ENCODE measurements around the gene DPYSL4. TPM values are rescaled to one million over a fixed set of nuclear protein-coding genes. Genes with fewer than 3 reads are reported as not detected.
"Not testable (repeated sequence)": the region's sequence is repeated elsewhere in the genome, so short reads cannot be mapped to it uniquely, and the experiment has no call there.

Gene DPYSL4
- total RNA-seq, 1 donor from 2014 or later = 33.8 TPM

- no peak for TF ChIP-seq CTCF (IDR thresholded peaks at IDR 0.05)
- no peaks in the 10 kb centered on the region for H3K4me1 Mint-ChIP-seq (ENCODE audit: unreplicated experiment)
- no peak for DNase-seq (ENCODE audit: extremely low spot score, unreplicated experiment)
- H3K27me3 Mint-ChIP-seq (ENCODE audit: unreplicated experiment) = no peaks in the 10 kb centered on the region
- H3K4me3 Mint-ChIP-seq (ENCODE audit: unreplicated experiment) = no peak overlapping the region
- H3K9me3 Mint-ChIP-seq (ENCODE audit: unreplicated experiment) = no peaks in the 10 kb centered on the region
- H3K36me3 Mint-ChIP-seq (ENCODE audit: unreplicated experiment) = no peaks in the 10 kb centered on the region
- H3K27ac Mint-ChIP-seq (ENCODE audit: unreplicated experiment) = no peak overlapping the region
Measured at GRCh38 chr10:132157101-132157500, 29.6 kb upstream of the DPYSL4 start.

GRCh38 chr10:132158122-132158741, 28.5 kb upstream of the DPYSL4 start:
- no peaks in the 10 kb centered on the region for H3K36me3 Mint-ChIP-seq (ENCODE audit: unreplicated experiment)
- no peak overlapping the region for H3K27ac Mint-ChIP-seq (ENCODE audit: unreplicated experiment)
- H3K4me1 Mint-ChIP-seq (ENCODE audit: unreplicated experiment) = no peaks in the 10 kb centered on the region
- no peaks in the 10 kb centered on the region for H3K27me3 Mint-ChIP-seq (ENCODE audit: unreplicated experiment)
- H3K4me3 Mint-ChIP-seq (ENCODE audit: unreplicated experiment) = no peak overlapping the region
- no peaks in the 10 kb centered on the region for H3K9me3 Mint-ChIP-seq (ENCODE audit: unreplicated experiment)
- no peak for DNase-seq (ENCODE audit: extremely low spot score, unreplicated experiment)
- TF ChIP-seq CTCF (IDR thresholded peaks at IDR 0.05) = no peak

- H3K4me1 Mint-ChIP-seq (ENCODE audit: unreplicated experiment) = no peaks in the 10 kb centered on the region
- H3K27ac Mint-ChIP-seq (ENCODE audit: unreplicated experiment) = no peak overlapping the region
- H3K27me3 Mint-ChIP-seq (ENCODE audit: unreplicated experiment) = no peaks in the 10 kb centered on the region
- no peaks in the 10 kb centered on the region for H3K36me3 Mint-ChIP-seq (ENCODE audit: unreplicated experiment)
- no peak for DNase-seq (ENCODE audit: extremely low spot score, unreplicated experiment)
- H3K4me3 Mint-ChIP-seq (ENCODE audit: unreplicated experiment) = no peak overlapping the region
- TF ChIP-seq CTCF (IDR thresholded peaks at IDR 0.05) = no peak
- H3K9me3 Mint-ChIP-seq (ENCODE audit: unreplicated experiment) = no peaks in the 10 kb centered on the region
Measured at GRCh38 chr10:132158823-132159222, 27.9 kb upstream of the DPYSL4 start.

- H3K4me1 Mint-ChIP-seq (ENCODE audit: unreplicated experiment); H3K9me3 Mint-ChIP-seq (ENCODE audit: unreplicated experiment); H3K36me3 Mint-ChIP-seq (ENCODE audit: unreplicated experiment); H3K27ac Mint-ChIP-seq (ENCODE audit: unreplicated experiment); DNase-seq (ENCODE audit: extremely low spot score, unreplicated experiment); H3K4me3 Mint-ChIP-seq (ENCODE audit: unreplicated experiment); H3K27me3 Mint-ChIP-seq (ENCODE audit: unreplicated experiment): not testable (repeated sequence)
Measured at GRCh38 chr10:132159302-132160230, 27.2 kb upstream of the DPYSL4 start.

GRCh38 chr10:132160231-132160630, 26.5 kb upstream of the DPYSL4 start:
- DNase-seq (ENCODE audit: extremely low spot score, unreplicated experiment); H3K4me1 Mint-ChIP-seq (ENCODE audit: unreplicated experiment); H3K36me3 Mint-ChIP-seq (ENCODE audit: unreplicated experiment); H3K4me3 Mint-ChIP-seq (ENCODE audit: unreplicated experiment); H3K9me3 Mint-ChIP-seq (ENCODE audit: unreplicated experiment); H3K27me3 Mint-ChIP-seq (ENCODE audit: unreplicated experiment); H3K27ac Mint-ChIP-seq (ENCODE audit: unreplicated experiment): not testable (repeated sequence)

- not testable (repeated sequence) for H3K27ac Mint-ChIP-seq (ENCODE audit: unreplicated experiment); H3K4me1 Mint-ChIP-seq (ENCODE audit: unreplicated experiment); H3K9me3 Mint-ChIP-seq (ENCODE audit: unreplicated experiment); H3K36me3 Mint-ChIP-seq (ENCODE audit: unreplicated experiment); DNase-seq (ENCODE audit: extremely low spot score, unreplicated experiment); H3K4me3 Mint-ChIP-seq (ENCODE audit: unreplicated experiment); H3K27me3 Mint-ChIP-seq (ENCODE audit: unreplicated experiment)
Measured at GRCh38 chr10:132160834-132161622, 25.7 kb upstream of the DPYSL4 start.

Measured in osteocyte (in vitro differentiated cells).